IPS DF 19.7 (cell line): Measurements from ENCODE around the gene SRGAP2C.
"Not testable (repeated sequence)": the region's sequence is repeated elsewhere in the genome, so short reads cannot be mapped to it uniquely, and the experiment has no call there.

Experiments
- DNase-seq: peaks from one replicate; pipeline ENCODE4 v3.0.0-alpha.2; 2013; ENCODE audit warnings: low read depth, low spot score

Gene SRGAP2C

DNA sequence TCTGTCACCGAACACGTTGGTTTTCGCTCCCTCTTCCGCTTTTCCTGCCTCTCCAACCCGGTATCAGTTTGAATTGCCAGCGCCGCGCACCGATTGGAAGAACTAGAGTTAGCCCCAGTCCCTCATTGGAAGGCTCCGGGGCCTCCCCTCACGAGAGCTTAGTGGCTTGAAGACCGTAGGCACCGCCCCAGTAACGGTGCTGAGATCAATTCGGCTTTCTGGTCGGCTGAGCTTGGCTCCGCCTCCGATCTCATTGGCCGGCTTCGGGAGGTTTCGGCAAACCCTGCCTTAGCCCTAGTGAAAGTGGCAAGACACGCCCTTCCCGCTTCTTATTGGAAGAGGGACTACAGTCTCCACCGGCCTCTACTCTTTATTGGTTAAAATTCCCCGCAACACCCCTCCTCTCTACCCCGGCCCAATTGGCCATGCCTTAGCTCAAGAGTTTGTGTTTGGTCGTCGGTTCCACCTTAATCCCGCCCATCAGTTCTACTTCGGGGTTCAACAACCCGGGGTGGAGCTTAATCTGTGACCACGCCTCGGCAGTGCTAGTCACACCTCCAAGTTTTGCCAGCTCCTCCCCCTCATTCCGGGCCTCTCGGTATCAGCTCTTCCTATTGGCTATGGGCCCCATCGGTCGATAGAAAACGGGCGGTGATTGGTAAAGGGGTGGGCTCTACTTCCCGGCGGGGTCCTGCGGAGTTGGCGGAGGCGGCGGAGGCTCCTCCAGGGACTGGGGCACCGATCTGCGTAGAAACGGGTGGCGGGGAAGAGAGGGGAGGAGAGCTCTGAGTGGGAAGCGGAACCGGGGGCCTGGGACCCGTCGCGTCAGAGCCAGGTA lies at the start of gene SRGAP2C, which contains the start of gene FAM72B:
Gene SRGAP2C (plus strand): TSS at position 686 of the 838 bp plus-strand sequence. CDS start 2,472 bp downstream, outside the sequence.
Gene FAM72B (minus strand): TSS at position 51 of the 838 bp plus-strand sequence. CDS start 851 bp downstream, outside the sequence.
- peak; percentile 94 for DNase-seq

DNA sequence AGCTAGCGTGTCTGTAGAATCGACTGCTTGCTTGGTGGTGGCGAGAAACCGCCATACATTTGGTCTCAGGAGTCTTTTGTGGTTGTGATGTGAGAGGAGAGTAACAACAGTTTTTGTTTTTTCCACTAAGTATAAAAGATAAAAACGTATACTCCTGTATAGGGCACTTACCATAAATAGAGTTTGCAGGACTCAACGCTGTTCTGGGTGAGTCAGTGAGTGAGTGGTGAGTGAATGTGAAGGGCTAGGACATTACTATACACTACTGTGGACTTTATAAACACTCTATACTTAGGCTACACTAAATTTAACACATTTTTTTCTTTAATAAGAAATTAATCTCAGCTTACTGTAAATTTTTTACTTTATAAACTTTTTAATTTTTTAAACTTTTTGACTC lies 44.4 kb upstream of the SRGAP2C start:
- not testable (repeated sequence) for DNase-seq

DNA sequence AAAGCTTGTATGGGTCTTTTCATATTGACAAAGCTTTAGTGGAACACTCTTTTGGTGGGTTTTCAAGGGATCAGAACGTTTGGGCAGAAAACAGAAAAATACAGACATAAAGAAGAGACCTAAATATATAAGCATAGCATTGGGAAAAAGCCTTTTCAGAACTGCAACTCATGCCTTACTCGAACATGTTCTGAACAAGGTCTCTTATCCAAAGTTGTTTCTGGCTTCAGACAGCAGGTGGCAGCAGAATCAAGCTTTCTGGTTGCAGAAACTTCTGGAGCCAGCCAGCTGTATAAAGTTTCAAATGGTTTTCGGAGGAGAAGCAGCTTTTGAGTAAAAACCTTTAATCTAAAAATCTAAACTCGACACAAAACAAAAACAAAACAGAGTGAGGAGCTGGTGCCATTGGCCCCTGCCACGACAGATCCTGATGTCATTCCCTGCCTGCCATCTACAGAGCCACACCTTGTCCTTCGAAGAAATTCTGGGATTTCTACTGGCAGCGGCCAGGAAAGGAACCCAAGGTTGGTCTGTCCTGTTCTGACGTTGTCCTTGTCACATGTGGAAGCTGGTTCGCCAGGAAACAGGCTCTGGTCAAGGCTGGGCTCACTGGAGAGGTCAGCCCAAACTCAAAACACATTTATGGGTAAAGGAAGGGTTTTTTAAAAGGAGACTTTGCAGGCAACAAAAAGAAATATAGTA lies 36.1 kb upstream of the SRGAP2C start:
- DNase-seq: not testable (repeated sequence)

DNA sequence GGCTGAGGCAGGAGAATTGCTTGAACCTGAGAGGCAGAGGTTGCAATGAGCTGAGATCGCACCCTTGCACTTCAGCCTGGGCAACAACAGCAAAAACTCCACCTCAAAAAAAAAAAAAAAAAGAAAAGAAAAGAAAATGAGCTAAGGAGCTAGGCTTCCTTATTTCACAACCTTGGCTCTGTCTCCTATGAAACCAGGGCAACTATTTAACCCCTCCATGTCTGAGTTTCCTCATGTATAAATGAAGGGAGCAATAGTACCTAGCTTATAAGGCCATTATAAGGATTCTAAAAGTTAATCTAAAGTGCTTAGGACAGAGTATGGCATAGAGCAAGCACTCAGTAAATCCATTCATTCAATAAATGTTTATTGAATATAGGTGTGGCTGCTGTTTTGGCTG lies 33.5 kb upstream of the SRGAP2C start:
- not testable (repeated sequence) for DNase-seq

DNA sequence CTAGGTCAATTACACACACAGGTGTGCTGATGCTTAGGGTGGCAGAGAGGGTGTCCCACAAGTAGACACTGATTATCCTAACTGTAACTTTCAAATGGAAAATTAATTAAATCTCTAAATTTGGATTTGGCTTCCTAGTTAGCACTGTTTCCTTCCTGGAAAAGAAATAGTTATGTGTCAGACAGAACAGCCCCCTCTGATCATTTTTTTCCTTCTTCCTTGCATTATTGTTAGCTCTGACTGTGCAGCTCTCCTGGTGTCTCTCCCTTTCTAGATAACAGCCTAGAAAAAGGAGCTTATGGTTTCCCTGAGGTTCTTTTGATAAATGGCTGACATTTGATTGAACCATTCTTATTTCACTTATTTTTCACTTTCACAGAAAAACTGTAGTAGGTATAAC lies 32.0 kb upstream of the SRGAP2C start:
- DNase-seq: not testable (repeated sequence)

DNA sequence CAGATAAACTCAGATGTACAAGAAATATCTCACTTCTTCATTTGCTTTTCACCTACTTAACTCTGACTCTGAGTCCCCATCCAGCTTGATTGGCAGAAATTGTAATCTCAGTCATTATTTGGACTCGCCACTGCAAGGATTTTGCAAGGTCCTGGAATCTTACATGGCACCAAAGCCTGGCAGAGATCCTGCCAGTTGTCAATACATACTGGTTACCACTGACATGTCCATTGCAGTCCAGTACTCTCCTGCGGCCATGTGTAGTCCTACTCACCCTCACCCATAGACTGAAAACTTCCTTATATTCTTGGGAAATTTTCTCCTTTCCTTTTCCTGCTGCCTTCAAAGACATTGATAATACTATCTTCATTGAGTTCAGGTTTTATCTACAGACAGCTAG lies 30.0 kb upstream of the SRGAP2C start:
- not testable (repeated sequence) for DNase-seq

DNA sequence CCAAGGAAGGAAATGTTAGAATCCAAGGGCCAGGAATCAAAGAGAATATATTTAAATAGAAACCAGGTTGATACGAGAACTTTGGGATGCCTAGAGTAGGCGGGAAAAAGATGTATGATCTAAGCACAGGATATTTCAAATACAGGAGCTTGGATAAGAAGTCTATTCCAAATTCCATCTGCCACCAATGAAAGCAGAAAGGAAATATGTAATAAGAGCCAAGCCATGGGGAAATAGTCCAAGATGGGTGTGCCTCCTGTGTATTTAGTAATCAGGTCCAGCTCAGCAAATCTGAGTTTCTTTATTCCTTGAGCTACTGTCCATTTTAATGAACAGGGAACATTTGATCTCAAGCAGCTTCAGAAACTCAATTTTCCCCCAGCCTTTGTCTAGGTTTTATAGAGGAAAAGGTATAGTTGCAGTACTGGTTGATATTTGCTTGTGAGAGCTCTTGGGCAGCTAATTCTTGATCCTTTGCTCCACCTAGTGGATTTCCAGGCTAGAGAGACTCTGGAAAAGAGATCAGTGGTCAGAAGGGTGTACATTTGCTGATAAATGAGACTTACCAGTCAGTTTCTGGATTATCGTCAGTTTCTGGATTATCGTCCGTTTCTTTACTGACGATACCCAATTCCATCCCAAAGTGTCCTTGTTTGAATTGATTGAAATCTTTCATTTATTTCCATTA lies 29.0 kb upstream of the SRGAP2C start:
- not testable (repeated sequence) for DNase-seq

DNA sequence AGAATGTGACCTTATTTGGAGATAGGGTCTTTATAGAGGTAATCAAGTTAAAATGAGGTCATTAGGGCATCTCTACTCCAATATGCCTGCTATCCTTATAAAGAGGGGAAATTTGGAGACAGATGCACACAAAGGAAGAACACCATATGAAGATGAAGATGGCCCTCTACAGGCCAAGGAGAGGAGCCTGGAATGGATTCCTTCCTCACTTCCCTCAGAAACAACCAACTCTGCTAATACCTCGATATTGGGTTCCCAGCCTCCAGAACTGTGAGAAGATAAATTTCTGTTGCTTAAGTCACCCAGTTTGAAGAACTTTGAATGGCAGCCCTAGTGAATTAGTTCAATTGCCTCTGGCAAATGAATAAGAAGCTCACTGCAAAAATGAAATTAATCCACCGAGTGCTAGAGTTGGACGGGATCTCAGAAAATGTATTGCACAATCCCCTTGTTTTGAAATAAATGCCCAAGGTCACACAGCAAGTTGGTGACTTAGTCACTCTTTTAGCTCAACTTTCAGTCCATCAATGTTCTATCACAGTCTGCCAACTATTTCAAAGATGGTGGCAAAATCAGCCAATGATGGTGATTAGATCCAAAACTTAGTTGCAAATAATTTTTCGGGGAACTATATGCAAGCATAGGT lies 27.7 kb upstream of the SRGAP2C start:
- DNase-seq: not testable (repeated sequence)

DNA sequence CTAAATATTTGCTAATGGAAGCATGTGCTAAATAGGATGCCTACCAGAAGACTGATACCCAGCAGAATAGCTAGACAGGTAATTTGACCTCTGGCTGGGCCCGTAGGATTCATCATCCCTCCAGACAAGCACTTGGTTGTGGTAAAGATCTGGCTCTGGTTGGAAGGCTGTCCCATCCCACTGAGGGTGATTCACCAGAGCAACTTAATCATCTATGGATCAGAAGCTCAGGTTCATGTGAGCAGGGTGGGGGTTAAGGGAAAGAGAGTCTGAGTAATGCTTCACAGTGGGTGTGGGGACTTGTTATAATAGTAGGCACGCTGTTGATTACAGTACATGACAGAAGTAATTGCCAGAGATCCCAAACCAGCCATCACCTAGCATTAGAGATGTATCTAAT lies 27.2 kb upstream of the SRGAP2C start:
- DNase-seq: not testable (repeated sequence)

DNA sequence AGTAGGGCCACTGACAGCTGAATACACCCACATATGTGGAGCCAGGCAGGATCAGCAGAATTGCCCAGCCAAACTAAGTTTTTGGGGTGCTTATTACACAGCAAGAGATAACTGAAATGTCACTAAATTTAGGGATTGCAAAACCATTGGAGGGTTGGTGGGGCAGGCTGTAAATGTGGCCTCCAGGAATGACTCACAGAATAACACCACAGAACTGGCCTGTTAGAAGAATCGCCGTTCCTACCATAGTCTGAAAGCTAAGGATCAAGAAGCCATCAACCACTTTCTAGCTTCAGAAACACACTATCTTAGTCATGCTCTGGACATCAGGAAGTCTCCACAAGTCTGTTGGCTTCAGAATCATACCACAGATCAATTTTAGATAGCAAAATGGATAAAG lies 24.7 kb upstream of the SRGAP2C start:
- not testable (repeated sequence) for DNase-seq

DNA sequence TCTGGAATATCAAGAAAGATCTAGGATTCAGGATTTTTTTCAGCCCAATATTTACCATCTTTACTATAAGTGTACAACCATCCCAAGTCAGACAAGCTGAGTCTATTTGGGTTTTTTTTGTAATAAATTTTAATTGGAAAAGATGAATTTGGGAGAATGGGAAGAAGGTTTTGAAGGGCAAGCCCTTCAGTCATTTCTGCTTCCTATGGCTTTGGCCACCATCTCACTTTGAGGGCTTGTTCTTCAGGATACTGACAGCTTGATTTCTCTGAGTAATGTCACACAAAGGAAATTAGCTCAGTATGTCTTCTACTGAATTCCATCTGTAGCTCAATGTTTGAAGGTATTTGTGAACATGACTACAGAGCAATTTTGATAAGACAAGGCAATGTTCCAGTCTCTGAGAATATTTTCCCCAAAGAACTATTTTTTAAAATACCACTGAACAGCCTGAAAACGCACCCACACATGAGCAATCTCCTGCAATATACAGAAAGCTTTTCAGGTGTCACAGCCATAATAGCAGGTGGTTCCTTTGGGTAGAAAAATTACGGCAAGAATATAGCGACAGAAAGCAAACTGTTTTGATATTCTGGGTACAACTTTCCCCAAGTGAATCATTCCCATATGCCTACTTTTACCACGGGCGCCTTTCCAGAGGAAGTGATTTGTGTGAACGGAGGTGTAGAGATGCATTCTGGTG lies 23.4 kb upstream of the SRGAP2C start:
- not testable (repeated sequence) for DNase-seq

DNA sequence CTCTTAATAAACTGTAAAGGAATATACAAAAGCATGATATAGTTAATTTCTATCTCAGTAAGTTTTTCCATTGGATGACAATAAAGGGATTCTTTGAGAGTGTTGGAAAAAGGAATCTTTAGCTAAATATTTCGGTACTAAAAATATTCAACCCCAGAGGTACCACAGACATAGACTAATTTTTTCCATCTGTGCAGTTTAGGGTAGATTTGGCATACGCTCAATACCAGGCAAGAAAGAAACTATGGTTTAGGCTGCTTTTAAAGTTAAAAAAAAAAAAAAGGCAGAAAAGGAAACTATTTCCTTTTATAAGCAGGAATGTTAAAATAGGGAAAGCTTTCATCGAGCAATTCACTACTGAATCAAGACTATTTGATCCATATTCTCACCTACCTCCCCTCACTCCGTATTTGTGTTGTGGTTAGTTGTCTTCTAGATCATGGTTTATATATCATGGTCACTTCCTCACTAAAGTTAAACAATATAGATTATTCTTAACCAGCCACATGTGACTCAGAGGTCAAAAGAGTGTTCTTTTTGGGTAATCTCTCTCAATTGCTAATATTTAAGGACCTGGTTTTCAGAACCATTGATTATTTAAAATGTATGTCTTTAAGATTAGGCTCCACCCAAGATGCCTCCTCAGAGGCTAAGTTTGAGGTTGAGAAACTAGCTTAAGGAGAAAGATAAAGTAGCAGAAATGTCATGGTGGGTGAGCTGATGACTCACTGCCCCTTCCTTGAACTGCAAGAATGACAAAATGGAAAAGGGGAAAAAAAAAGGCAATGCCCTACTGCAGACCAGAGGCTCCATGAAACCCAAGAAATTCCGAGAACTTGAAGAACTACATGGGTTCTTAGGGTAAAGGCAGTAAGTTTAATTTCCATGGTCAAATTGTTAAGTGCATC lies 20.7 kb upstream of the SRGAP2C start:
- not testable (repeated sequence) for DNase-seq

DNA sequence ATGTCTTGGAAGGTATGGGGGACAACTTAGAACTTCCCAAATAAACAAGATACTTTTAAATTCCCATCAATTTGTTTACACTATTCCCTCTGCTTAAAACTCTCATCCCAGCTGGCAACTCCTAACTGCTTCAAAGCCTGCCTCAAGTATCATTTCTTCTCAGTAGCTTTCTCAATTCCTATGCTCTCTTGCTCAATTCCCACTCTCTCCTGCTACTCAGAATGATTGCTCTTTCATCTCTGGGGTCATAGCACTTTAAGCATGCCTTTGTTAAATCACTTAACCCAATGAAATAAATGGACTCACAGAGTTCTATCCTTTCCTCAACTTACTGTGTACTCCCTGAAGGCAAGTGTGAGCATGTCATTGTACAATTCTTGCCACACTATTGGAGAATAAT lies 19.5 kb upstream of the SRGAP2C start:
- not testable (repeated sequence) for DNase-seq

DNA sequence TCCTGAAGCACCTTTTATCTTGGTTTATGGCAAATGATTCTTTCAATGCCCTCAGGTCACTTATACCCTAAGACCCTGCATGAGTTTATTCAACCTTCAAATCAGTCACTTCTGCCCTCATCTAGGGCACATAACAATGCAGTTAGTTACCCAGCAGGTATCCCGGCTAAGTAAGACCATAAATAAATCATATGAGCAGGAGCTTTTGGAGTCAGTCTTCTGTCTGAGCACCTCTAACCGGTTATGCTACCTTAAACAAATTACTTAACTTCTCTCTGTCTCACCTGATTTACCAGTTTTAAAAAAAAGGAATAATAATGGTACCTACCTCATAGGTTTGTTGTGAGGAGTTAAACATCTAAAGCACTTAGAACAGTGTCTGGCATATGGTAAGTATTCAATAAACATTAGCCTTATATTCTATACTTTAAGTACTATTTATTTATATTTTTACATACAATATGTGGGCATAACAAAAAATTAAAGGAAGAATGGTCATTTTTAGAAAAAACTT lies 17.5 kb upstream of the SRGAP2C start:
- not testable (repeated sequence) for DNase-seq

DNA sequence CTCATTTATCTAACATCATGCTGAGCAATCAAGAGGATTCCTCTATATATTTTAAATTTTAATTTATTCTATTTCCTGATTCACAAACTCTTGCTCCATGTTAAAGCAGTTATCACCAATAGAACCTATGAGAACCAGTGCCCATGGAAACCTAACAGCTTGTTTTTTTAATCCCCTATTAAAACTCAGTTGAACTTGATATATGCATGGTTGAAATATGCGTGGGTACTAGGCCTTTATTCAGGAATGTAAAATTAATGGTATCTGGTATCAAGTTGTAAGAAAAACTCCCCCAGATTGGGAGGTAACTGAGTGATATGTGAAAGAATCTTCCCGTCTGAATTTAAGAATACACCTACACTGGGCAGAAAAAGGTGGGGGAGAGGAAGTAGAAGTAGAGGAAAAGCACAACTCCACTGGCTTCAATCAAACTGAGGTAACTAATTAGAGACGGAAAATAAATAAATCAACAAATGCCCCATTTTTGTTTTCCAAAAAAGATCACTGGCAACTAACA lies 16.6 kb upstream of the SRGAP2C start:
- DNase-seq: not testable (repeated sequence)

DNA sequence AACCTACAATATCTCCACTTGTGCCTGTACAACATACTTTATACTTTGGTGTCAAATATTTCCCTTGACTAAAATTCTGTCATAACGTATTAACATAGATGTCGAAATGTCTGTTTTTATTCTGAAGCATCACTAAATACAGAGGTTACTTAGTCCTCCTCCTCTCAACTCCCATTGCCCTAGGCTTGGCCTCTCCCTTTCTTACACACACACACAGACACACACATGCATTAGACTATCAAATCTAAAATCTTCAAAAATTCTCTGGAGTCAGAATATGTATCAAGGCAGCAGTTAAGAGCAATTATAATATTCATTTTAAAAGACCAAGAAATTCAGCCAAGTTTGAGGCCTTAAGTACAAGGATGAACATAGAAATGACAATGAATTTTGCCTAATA lies 8.1 kb upstream of the SRGAP2C start:
- not testable (repeated sequence) for DNase-seq

DNA sequence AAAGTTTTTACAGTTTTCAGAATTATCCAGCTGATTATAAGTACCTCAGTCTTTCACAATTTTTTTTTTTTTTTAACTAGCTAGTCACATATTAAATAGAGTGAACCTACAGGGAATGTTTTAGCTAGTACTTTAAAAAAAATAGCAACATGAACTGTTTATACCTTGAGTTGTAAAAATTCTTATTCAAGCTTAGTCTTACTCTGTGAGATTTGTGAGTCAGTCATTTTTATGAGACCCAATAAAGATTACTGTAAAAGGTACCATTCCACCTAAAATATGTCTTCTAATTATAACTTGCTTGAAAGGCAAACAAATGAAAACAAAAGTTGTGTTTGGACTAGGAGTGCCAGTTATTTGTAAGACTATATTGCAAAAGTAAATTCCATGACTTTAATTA lies 6.6 kb upstream of the SRGAP2C start:
- not testable (repeated sequence) for DNase-seq

DNA sequence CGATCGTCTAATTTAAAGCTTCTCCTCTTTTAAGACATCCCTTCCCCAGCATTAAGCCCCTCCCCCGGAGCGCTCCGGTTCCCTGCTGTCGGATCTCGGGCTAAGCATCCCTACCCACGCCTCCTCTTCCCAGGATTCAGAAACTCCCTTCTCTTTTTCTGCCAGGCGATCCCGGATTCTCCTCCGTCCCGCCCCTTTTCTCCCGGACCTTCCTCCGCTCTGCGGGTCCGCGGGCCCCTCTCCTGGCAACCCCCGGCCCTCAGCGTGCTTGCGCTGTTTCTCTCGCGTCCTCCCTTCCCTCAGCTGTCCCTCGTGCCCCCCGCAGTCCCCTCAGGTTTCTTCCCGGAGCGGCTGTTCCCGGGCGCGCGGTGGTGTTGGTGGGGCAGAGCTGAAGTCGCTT lies 908 bp upstream of the SRGAP2C start:
- DNase-seq: not testable (repeated sequence)

DNA sequence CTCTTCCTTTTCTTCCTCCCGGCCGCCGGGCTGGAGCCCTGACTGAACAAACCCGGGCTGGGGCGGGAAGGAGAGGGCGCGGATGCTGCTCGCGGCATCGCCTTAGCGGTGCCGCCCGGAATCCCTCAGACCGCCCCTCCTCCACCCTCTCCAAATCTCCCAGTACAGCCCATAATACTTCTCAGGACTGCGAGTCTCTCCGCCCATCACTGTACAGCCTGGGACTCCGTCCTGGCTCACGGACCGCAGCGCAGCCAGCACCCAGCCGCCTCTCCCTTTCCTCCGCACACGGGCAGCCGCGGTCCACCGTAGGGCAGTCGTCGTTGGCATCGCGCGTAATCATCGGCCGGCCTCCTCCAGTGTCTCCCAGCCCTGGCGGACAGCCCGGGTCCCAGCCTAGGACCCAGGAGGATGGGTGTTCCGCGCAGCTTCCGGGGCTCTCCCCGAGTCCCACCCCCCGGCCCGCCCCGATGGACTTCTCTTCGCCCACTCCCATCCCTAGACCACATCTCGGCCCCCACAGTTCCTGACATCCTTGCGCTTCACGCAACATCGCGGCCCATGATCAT lies 449 bp downstream of the SRGAP2C start:
- not testable (repeated sequence) for DNase-seq
